Measurements from ENCODE around the gene SCAMP4. TPM values are rescaled to one million over a fixed set of nuclear protein-coding genes. Genes with fewer than 3 reads are reported as not detected.

Gene SCAMP4
- total and polyA plus RNA-seq, 2 donors = 16.2 to 45.2 TPM

GRCh38 chr19:1962674-1963073 is 57.5 kb downstream of the SCAMP4 start:
- 95% methylated on average over 23 of the region's 23 CpGs for WGBS
- no peak overlapping the region for H3K27ac ChIP-seq (ENCODE audit: low read depth)
- H3K4me1 ChIP-seq (ENCODE audit: insufficient read depth) = no peaks in the 10 kb centered on the region
- peaks cover 3% of the 10 kb centered on the region for H3K36me3 ChIP-seq (ENCODE audit: insufficient read depth)
- H3K4me3 ChIP-seq (ENCODE audit: low read depth, low read length) = no peak overlapping the region
- DNase-seq (ENCODE audit: extremely low spot score) = no peak

GRCh38 chr19:1967087-1967608 is 61.9 kb downstream of the SCAMP4 start:
- Histone ChIP-seq H3K4me3 (ENCODE audit: low read depth, low read length) (no peak overlapping the region), H3K27ac (ENCODE audit: low read depth) (no peak overlapping the region), H3K4me1 (ENCODE audit: insufficient read depth) (no peaks in the 10 kb centered on the region), H3K36me3 (ENCODE audit: insufficient read depth) (peaks cover 4% of the 10 kb centered on the region)
- no peak for DNase-seq (ENCODE audit: extremely low spot score)
- WGBS = 85% methylated on average over 26 of the region's 26 CpGs

DNA sequence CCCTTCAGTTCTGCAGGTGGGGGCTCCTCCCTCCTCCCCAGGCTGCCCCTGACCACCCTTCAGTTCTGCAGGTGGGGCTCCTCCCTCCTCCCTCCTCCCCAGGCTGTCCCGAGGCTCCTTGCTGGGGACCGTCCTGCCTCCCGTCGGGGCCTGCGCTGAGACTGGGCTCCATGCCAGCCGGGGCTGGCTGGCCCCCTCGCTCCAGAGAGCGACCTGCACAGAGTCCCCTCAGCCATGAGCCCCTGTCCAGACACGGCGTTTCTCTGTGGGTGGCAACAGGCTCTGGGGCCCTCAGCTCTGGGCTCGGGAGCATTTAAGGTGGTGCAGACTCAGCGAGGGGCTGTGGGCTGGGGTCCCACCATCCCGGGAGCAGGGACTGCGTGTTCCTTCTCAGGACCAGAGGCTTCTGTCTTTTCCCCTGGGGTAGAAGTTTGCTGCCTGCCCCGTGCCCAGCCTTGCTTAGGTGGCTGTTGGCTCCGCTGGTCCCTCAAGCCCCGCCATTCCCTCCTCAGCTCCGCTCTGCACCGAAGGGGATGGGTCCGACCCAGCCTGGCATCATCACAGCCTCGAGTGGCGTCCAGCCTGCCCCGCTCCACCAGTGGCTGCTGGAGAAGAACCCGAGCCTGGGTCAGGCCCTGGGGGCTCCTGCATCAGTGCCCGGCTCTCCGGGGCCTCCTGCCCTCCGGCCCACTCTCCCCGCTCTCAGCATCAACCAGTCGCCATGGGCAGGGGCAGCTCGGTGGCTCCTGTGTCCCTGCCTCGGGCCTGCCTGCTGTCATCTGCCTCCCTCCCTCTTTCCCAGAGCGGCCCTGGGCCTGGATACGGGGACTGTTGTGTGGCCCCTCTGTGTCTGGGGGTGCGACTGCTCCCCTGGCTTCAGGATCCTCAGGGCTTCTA is 63.3 kb downstream of the SCAMP4 start:
- 70% methylated on average over 34 of the region's 34 CpGs for WGBS
- no peak overlapping the region for H3K27ac ChIP-seq (ENCODE audit: low read depth)
- no peaks in the 10 kb centered on the region for H3K4me1 ChIP-seq (ENCODE audit: insufficient read depth)
- no peak overlapping the region for H3K4me3 ChIP-seq (ENCODE audit: low read depth, low read length)
- no peak for DNase-seq (ENCODE audit: extremely low spot score)
- H3K36me3 ChIP-seq (ENCODE audit: insufficient read depth) = peaks cover 4% of the 10 kb centered on the region

DNA sequence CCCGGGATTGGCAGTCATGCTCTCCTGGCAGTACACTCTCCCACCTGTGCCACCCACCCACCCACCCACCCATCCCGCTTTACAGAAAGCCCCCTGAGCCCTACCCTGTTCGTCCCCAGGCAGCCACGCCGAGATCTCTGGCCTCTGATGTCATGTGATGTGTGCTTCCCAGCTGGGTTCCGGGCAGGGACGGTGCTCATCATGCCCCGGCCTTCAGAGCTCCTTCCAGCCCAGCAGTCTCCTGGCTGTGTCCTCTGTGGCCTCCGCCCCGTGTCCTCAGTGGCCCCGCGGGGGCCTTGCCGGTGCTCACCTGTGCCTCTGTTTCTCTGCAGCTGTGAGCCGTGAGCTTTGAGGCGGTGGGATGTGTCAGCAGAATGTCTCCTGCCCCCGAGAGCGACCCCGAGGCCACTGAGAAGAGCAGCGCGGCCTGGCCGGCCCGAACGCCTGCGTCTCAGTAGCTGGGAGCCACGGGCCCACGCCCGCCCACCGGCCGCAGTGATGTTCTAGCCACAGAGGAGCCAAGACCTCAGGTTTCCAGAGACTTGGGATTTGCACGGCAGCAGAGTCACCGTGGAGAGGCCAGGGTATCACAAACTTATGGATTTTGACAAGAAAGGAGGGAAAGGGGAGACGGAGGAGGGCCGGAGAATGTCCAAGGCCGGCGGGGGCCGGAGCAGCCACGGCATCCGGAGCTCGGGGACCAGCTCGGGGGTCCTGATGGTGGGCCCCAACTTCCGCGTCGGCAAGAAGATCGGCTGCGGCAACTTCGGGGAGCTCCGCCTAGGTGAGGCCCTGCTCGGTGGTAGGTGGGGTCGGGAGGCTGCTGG is 64.2 kb downstream of the SCAMP4 start:
- Histone ChIP-seq H3K4me3 (ENCODE audit: low read depth, low read length) (no peak overlapping the region), H3K36me3 (ENCODE audit: insufficient read depth) (peaks cover 4% of the 10 kb centered on the region), H3K27ac (ENCODE audit: low read depth) (no peak overlapping the region), H3K4me1 (ENCODE audit: insufficient read depth) (no peaks in the 10 kb centered on the region)
- WGBS = 93% methylated on average over 49 of the region's 49 CpGs
- DNase-seq (ENCODE audit: extremely low spot score) = no peak

- Histone ChIP-seq H3K36me3 (ENCODE audit: insufficient read depth) (peaks cover 4% of the 10 kb centered on the region), H3K4me3 (ENCODE audit: low read depth, low read length) (no peak overlapping the region), H3K4me1 (ENCODE audit: insufficient read depth) (no peaks in the 10 kb centered on the region), H3K27ac (ENCODE audit: low read depth) (no peak overlapping the region)
- no peak for DNase-seq (ENCODE audit: extremely low spot score)
- WGBS = 90% methylated on average over 38 of the region's 38 CpGs
Observed at GRCh38 chr19:1970003-1970805, 65.0 kb downstream of the SCAMP4 start.

DNA sequence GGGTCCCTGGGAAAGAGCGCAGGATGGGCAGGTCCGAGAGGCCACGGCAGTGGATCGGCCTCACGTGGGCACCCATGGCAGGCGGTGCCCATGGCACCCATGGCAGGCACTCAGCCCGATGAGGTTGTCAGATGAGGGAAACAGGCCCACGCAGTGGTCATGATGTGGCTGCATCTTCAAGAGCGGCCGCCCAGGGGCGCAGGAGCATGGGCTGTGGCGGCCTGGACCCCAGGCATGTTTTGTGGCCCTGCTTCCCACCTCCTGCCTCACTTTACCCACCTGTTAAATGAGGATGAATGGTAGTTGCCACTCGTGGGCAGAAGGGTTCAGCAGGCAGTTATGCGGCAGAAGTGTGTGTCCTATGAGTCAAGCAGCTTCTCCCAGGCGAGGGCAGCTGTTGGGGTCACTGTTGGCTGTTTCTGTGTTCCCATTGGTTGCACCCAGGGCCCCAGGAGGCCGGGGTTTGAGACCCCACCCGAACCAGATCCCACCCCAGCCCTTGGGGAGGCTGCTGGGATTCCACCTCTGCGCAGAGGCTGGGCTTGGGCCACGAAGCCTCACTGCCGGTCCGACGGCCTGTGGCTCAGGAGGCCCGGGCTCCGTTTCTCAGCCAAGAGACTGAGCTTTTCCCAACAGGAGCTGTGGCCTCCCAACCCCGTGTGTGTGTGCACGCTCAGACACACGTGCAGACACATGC is 65.8 kb downstream of the SCAMP4 start:
- Histone ChIP-seq H3K27ac (ENCODE audit: low read depth) (no peak overlapping the region), H3K4me3 (ENCODE audit: low read depth, low read length) (no peak overlapping the region), H3K36me3 (ENCODE audit: insufficient read depth) (peaks cover 4% of the 10 kb centered on the region), H3K4me1 (ENCODE audit: insufficient read depth) (no peaks in the 10 kb centered on the region)
- WGBS = 92% methylated on average over 27 of the region's 27 CpGs
- DNase-seq (ENCODE audit: extremely low spot score) = no peak

DNA sequence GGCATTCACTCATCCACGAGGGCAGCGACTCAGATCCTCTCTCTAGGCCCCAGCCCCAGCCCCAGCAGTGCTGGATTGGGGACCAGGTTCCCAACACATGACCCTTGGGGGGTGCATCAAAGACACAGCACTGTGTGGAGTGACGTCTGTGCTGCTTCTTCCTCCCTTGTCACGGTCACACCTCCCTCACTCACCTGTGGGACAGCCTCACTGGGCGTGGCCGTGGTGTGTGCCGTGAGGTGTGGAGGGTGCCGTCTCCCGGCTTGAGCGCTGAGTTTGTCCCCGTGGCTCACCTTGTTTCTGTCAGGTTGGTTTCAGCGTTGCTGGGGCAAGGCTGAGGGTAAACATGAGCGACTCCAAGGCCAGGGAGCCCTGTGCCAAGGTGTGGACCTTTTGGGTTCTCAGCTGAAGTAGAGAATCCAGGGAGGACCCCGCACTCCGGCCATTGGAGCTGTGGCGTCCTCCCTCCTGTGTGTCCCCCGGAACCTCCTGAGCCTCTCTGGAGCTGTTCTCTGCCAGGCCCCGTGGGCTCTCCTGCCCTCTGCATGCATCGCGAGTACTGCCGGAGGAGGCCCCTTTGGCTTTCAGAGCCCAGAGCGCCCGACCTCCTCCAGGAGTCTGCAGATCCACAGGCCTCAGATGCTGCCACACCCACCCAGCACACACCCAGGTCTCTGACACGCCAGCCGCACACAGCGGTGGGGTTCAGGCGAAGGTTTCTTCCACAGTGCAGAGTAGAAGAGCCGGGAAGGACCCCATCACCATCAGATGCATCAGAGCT is 69.4 kb downstream of the SCAMP4 start:
- no peak for DNase-seq (ENCODE audit: extremely low spot score)
- H3K36me3 ChIP-seq (ENCODE audit: insufficient read depth) = peaks cover 7% of the 10 kb centered on the region
- no peak overlapping the region for H3K4me3 ChIP-seq (ENCODE audit: low read depth, low read length)
- WGBS = 78% methylated on average over 28 of the region's 28 CpGs
- no peaks in the 10 kb centered on the region for H3K4me1 ChIP-seq (ENCODE audit: insufficient read depth)
- no peak overlapping the region for H3K27ac ChIP-seq (ENCODE audit: low read depth)

DNA sequence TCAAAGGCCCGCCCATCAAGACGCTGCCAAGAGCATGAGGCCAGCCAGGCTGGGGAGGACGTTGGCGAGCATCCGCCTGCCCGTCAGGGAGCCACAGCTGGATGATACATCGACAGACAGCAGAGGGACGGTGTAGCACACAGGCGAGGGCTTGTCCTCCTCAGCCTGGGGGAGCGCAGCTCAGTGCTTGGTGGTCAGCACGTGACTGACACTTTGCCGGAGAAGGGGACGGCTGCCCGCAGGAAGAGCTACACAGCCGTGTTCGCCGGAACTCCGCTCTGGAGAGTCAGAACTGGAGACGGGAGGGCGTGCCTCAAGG is 69.9 kb downstream of the SCAMP4 start:
- H3K36me3 ChIP-seq (ENCODE audit: insufficient read depth) = peaks cover 7% of the 10 kb centered on the region

More for the DNA sequence above, 69.9 kb downstream of the SCAMP4 start:
- no peak for DNase-seq (ENCODE audit: extremely low spot score)
- no peak overlapping the region for H3K27ac ChIP-seq (ENCODE audit: low read depth)
- H3K4me1 ChIP-seq (ENCODE audit: insufficient read depth) = no peaks in the 10 kb centered on the region
- no peak overlapping the region for H3K4me3 ChIP-seq (ENCODE audit: low read depth, low read length)
- 66% methylated on average over 20 of the region's 20 CpGs for WGBS

Other genes with a start within 250 kb of the SCAMP4 start
- gene ONECUT3, start 151.9 kb upstream of the SCAMP4 start, total RNA-seq = not detected
- gene ONECUT3, start 151.9 kb upstream of the SCAMP4 start, polyA plus RNA-seq = not detected
- gene ATP8B3, start 93.1 kb upstream of the SCAMP4 start, total RNA-seq = 1.4 TPM
- 1.6 TPM for gene ATP8B3, start 93.1 kb upstream of the SCAMP4 start, polyA plus RNA-seq
- 7.9 TPM for gene REXO1, start 56.9 kb upstream of the SCAMP4 start, total RNA-seq
- gene REXO1, start 56.9 kb upstream of the SCAMP4 start, polyA plus RNA-seq = 20.5 TPM
- gene KLF16, start 41.8 kb upstream of the SCAMP4 start, total RNA-seq = 3.6 TPM
- gene KLF16, start 41.8 kb upstream of the SCAMP4 start, polyA plus RNA-seq = 17.6 TPM
- gene ABHD17A, start 19.9 kb upstream of the SCAMP4 start, total RNA-seq = 41.9 TPM
- 99.7 TPM for gene ABHD17A, start 19.9 kb upstream of the SCAMP4 start, polyA plus RNA-seq
- gene ADAT3, start within 50 bp of the SCAMP4 start, total RNA-seq = 1.4 TPM
- 4.3 TPM for gene ADAT3, start within 50 bp of the SCAMP4 start, polyA plus RNA-seq
- 33.5 TPM for gene CSNK1G2, start 35.8 kb downstream of the SCAMP4 start, total RNA-seq
- gene CSNK1G2, start 35.8 kb downstream of the SCAMP4 start, polyA plus RNA-seq = 50.1 TPM
- gene BTBD2, start 110.3 kb downstream of the SCAMP4 start, total RNA-seq = 38.0 TPM
- 83.0 TPM for gene BTBD2, start 110.3 kb downstream of the SCAMP4 start, polyA plus RNA-seq
- 21.5 TPM for gene MKNK2, start 145.8 kb downstream of the SCAMP4 start, total RNA-seq
- gene MKNK2, start 145.8 kb downstream of the SCAMP4 start, polyA plus RNA-seq = 144 TPM
- 15.9 TPM for gene MOB3A, start 190.9 kb downstream of the SCAMP4 start, total RNA-seq
- gene MOB3A, start 190.9 kb downstream of the SCAMP4 start, polyA plus RNA-seq = 40.1 TPM
- 1.5 TPM for gene IZUMO4, start 191.5 kb downstream of the SCAMP4 start, total RNA-seq
- 9.2 TPM for gene IZUMO4, start 191.5 kb downstream of the SCAMP4 start, polyA plus RNA-seq
- gene AP3D1, start 246.2 kb downstream of the SCAMP4 start, total RNA-seq = 48.9 TPM
- 87.8 TPM for gene AP3D1, start 246.2 kb downstream of the SCAMP4 start, polyA plus RNA-seq

Data from urinary bladder (tissue), 4 donors.